Head of caudate nucleus (tissue), 42 donors: ENCODE results near the gene COMMD8.

ENCODE experiments used
- DNase-seq, 42 donors: peaks; one replicate each; pipeline versions ENCODE4 v3.0.0 to v3.0.0-alpha.2; 2020 to 2021; ENCODE audit warnings: mixed read lengths in 7 of 42
- intact Hi-C: fragments of 100-400 bp; cut with DNase I; formaldehyde crosslinking; loops from one replicate; pipeline ENCODE4 v1.15.0; 2022

Gene COMMD8

DNA sequence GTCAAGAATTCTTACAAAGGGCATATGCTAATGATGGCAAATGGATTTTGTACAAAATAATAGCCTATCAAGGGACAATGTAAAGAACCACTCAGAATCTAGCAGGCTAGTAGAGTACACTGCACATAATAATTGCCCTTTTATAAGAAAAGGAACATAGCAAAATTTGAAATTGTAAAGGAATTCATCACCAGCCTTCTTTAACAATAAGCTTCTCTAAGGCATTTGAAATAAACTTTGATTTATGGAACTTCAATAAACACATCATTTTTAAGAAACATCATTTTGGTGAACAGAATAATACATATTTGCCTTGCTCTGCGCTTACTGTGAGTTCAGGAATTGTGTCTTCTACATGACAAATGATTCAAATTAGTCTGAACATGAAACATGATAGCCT lies 11.9 kb upstream of the COMMD8 start:
- intact Hi-C loops, result no loop called here

GRCh38 chr4:47474799-47475198 lies 11.3 kb upstream of the COMMD8 start:
- no peak for DNase-seq
- intact Hi-C loops, result no loop called here

More for the DNA sequence above, 11.9 kb upstream of the COMMD8 start:
- no peak for DNase-seq

GRCh38 chr4:47473141-47473750 lies 9.7 kb upstream of the COMMD8 start:
- no peak for DNase-seq
- intact Hi-C loops, result no loop called here

DNA sequence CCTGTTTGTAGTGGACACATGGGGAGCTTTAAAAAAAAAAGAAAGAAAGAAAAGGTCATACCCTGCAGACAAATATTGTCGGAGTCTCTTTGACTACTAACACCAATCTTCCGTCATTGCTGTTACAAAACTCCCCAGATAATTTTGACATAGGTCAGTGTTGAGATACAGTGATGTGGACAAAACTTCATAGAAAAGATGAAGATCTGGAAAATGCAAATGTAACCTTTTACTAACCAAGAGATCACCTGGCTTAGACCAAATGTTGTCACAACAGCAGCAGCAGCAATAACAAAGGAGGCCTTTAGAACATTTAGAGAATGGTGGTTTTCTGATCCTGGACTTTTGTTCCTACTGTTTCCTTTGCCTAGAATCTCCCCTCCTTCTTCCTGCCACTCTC lies 8.1 kb upstream of the COMMD8 start:
- DNase-seq, result no peak
- intact Hi-C loops, result no loop called here

DNA sequence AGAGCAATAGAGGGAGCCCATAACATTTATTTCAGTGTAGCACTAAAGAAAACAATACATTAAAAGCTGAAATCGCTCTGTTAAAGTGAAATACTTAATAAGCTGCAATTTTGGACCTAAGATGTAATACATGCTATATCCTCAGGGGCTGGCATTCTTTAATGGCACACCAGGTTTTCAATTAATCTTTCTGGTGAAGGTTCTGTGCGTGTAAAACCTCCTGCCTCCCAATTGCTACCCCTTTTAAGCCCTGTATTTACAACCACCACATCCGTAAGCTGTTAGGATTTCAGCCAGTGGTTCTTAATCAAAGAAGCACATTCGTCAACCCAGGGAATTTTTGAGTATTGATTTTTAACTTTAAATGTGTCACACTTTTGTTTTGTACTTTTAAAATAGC lies 7.6 kb upstream of the COMMD8 start:
- intact Hi-C loops, result no loop called here
- no peak for DNase-seq

DNA sequence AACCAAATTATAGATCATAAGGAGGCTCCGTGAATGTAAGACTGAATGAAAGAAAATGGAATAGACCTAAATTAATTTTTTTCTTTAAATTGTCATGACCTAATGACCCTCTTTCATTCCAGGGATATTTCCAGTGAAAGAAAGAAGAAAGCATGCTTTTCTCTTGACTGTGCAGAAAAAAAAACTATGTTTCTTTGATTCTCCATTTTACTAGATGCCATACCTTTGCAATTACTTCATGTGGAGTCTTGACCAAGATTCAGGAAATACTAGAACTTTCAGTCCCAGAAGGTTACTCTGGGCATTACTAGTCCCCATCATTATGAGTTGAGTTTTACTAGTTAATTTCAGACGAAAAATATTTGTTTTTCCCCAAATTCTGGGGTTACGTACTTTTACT lies 6.4 kb upstream of the COMMD8 start:
- intact Hi-C loops, result no loop called here
- DNase-seq, result no peak

GRCh38 chr4:47468706-47469365 lies 5.3 kb upstream of the COMMD8 start:
- no peak for DNase-seq
- intact Hi-C loops, result no loop called here

- no peak for DNase-seq
- intact Hi-C loops, result no loop called here
Observed at GRCh38 chr4:47466056-47466785, 2.7 kb upstream of the COMMD8 start.

DNA sequence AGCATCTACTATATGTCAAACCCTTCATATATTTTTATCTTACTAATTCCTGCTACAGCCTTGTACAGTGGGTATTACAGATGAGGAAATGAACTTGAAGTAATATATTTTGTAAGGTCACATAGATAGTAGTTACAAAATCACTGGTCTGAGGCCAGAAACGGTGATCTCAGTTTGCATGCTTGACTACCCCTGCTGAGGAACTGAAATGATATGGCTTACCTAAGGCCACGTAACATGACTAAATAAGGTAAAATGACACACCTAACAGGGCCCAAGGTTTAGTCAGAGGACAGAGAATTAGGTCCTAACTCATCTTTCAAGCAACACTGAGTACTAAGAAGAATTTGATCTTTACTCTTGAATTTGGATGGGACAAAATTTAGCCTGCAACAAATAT lies 1.5 kb upstream of the COMMD8 start:
- intact Hi-C loops, result no loop called here
- no peak for DNase-seq

GRCh38 chr4:47462799-47463234 lies 685 bp downstream of the COMMD8 start:
- intact Hi-C loops, result no loop called here
- peak in 4 of 42 donors; percentile 16 to 53 (median 18) for DNase-seq

DNA sequence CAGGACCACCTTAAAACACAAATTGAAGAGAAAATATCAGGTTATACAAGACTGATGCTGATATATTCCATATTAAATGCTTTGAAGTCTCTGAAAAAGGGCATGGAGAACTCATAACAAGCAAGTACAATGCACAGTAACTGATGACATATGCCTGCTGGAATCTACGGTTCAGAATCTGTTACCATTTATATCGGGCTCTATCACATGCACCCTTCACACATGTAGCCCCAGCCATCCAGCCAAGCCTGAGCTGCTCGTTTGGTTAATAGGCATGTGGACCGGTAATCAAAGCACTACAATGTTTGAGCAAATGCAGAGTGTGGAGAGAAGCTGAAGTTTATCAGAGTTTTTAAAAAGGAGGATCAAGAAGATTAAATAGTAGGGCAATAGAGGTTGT lies 11.8 kb downstream of the COMMD8 start:
- no peak for DNase-seq
- intact Hi-C loops, result no loop called here

DNA sequence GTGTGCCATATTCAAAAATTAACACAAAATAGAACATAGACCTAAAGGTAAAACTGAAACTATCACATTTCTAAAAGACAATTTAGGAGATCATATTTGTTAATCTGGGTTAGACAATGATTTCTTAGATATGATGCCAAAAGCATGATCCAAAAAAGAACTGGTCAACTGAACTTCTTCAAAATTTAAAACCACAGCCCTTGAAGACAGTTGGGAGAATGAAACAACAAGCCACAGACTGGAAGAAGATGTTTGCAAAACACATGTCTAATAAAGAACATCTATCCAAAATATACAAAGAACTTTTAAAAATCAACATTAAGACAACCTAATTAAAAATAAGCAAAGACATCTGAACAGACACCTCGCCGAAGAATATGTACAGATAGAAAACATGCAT lies 19.5 kb downstream of the COMMD8 start:
- no peak for DNase-seq
- intact Hi-C loops, result no loop called here

DNA sequence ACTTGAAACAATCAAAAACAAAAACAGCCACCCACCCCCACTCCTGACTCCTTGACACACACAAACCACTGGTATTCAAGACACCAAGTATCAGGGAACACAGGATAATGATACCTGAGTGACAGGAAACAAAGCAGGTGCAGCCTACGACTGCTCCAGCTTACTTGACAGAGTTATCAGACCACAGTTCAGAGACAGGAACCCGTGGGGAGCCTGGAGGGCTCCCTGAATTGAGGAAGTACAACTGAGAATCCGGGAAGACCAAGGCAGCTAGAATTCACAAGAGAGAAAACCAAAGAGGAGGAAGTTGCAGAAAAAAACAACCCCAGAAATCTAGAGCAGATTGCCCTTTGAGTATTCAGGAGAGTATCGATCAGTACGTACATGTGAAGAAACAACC lies 20.5 kb downstream of the COMMD8 start:
- intact Hi-C loops, result no loop called here
- DNase-seq, result peak in 13 of 42 donors; percentile 6 to 44 (median 14)

DNA sequence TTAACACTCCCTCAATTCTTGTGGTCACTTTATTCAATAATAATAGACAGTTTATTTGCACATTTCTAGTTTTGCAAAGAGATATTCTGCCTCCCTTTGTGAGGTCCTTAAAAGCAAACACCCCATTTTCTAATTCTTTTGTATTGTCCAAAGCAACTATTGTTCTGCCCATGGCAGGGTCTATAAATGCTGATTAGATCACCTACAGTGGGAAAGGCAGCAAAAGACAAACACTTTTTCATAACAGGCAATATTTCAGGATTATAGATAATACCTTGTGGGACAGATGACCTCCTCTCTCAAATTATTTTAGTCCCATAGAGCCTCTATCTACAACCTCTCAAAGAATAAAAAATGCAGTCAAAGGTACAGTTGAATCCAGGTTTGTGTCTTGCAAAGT lies 28.6 kb downstream of the COMMD8 start:
- intact Hi-C loops, result no loop called here
- no peak for DNase-seq

GRCh38 chr4:47432749-47433148 lies 30.8 kb downstream of the COMMD8 start:
- intact Hi-C loops, result no loop called here
- DNase-seq, result no peak

DNA sequence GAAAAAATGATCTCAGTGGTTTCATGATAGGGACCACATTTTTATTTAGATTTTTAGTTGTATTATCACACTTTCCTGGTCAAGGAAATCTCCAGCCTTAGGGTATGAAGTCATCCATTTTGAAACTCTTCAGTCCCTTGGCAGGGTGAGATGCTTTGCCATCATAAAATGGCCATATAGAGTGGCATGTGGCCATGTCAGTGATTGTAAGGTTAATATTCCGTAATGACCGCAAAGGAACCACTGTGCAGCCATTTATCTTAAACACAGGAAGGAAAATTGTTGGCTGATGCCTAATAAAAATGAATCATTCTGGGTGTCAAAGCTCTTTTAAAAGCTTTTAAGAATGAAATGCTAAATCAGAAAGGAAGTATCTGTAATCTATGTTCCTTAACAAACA lies 35.6 kb downstream of the COMMD8 start:
- DNase-seq, result no peak
- intact Hi-C loops, result no loop called here

GRCh38 chr4:47425628-47426027 lies 37.9 kb downstream of the COMMD8 start:
- intact Hi-C loops, result no loop called here
- DNase-seq, result no peak

GRCh38 chr4:47419296-47419695 lies 44.2 kb downstream of the COMMD8 start:
- DNase-seq, result no peak
- intact Hi-C loops, result no loop called here

DNA sequence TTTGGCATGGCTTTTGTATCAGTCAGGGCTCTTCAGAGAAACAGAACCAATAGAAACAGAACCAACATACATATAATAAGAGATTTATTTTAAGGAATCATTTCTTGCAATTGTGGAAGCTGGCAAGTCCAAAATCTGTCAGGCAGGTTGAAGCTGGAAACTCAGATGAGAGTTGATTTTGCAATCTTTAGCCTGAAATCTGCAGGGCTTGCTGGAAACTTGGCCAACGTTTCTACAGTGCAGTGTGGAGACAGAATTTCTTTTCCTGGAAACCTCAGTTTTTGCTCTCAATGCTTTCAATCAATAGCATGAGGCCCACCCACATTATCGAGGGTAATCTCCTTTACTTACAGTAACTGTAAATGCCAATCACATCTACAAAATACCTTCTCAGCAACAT lies 45.4 kb downstream of the COMMD8 start:
- DNase-seq, result peak in 1 of 42 donors; percentile 5
- intact Hi-C loops, result no loop called here

GRCh38 chr4:47415719-47416118 lies 47.8 kb downstream of the COMMD8 start:
- intact Hi-C loops, result no loop called here
- DNase-seq, result no peak

- DNase-seq, result no peak
- intact Hi-C loops, result no loop called here
Observed at GRCh38 chr4:47413521-47413920, 50.0 kb downstream of the COMMD8 start.
